HepG2 (cell line): ENCODE data around the gene PRDM11. TPM values are rescaled to one million over a fixed set of nuclear protein-coding genes. Genes with fewer than 3 reads are reported as not detected.

Experiments
- ATAC-seq: fragments of 200-7000 bp; cut with Tn5 transposase; 3 replicates; pipeline ENCODE4 v1.9.1; 2020; ENCODE audit warnings: mild to moderate bottlenecking, moderate library complexity
- BruUV-seq: library from RNA; stranded (reverse); fragments of 400-500 nt; replicated peaks from 2 replicates; lab custom pipeline; 2021; lab: Mats Ljungman, UMichigan
- CTCF ChIA-PET: fragments of 300-600 bp; formaldehyde crosslinking; extraction: SDS; loops from one replicate; lab custom pipeline; 2021; ENCODE audit warnings: low total read pairs, inconsistent platforms, low intra/inter-chr PET ratio; lab: Yijun Ruan, JAX
- POLR2A ChIA-PET: fragments of 350-600 bp; sonication (Branson Sonifier 250); formaldehyde crosslinking; loops from one replicate; lab custom pipeline; 2020; ENCODE audit warnings: antibody characterized with exemption, inconsistent platforms; lab: Yijun Ruan, JAX
- DNase-seq: peaks from one replicate; pipeline ENCODE4 v3.0.0-alpha.2; 2015; ENCODE audit warnings: low spot score
- FAIRE-seq: peaks from 3 replicates; lab custom pipeline; 2011; peaks lifted over from hg19 to GRCh38; lab: Jason Lieb, UNC
- H2AFZ ChIP-seq: one replicate; pipeline ENCODE4 v1.6.1; 2011; ENCODE audit warnings: low read length, inconsistent platforms
- H3K27ac ChIP-seq: fragments of 300-600 bp; 3 replicates; pipeline ENCODE4 v1.8.0; 2011; ENCODE audit warnings: mixed run types, mild to moderate bottlenecking, mixed read lengths, low read length, inconsistent platforms; ENCODE audit not compliant: insufficient read depth; ENCODE audit errors: extremely low read length
- H3K27me3 ChIP-seq, 2 experiments: fragments of 200-600 bp in 1 of 2; 2 replicates in 1 of 2; 3 replicates in 1 of 2; pipeline versions ENCODE4 v1.6.0 to v1.8.0; 2011; ENCODE audit warnings: low read length in 2 of 2, mild to moderate bottlenecking in 2 of 2, moderate library complexity in 2 of 2, inconsistent platforms in 1 of 2; ENCODE audit not compliant: insufficient read depth in 2 of 2, control insufficient read depth in 1 of 2
- H3K36me3 ChIP-seq, 2 experiments: fragments of 200-600 bp in 1 of 2; replicated peaks in 1 of 2; 2 replicates in 1 of 2; 3 replicates in 1 of 2; pipeline versions ENCODE4 v1.5.1 to v1.8.0; 2011; ENCODE audit warnings: low read length in 2 of 2, inconsistent platforms in 1 of 2; ENCODE audit not compliant: insufficient read depth in 2 of 2, control insufficient read depth in 1 of 2
- H3K4me1 ChIP-seq: 2 replicates; pipeline ENCODE4 v1.5.1; 2012; ENCODE audit warnings: low read length, inconsistent platforms; ENCODE audit not compliant: insufficient read depth
- H3K4me2 ChIP-seq: 2 replicates; pipeline ENCODE4 v1.6.0; 2011; ENCODE audit warnings: low read depth, low read length, inconsistent platforms
- H3K4me3 ChIP-seq, 3 experiments: fragments of 200-600 bp in 1 of 3; sonication (generic), shearing (Covaris generic) in 1 of 3; replicated peaks in 1 of 3; 2 replicates each; pipeline ENCODE4 v1.5.1; 2011 to 2016; ENCODE audit warnings: low read length in 3 of 3, inconsistent platforms in 2 of 3, low read depth in 2 of 3, mild to moderate bottlenecking in 2 of 3, control low read depth in 1 of 3, mixed read lengths in 1 of 3; ENCODE audit not compliant: insufficient read depth in 1 of 3
- H3K79me2 ChIP-seq: one replicate; pipeline ENCODE4 v1.6.1; 2011; ENCODE audit warnings: low read length, inconsistent platforms; ENCODE audit not compliant: insufficient read depth
- H3K9ac ChIP-seq: 2 replicates; pipeline ENCODE4 v1.6.0; 2011; ENCODE audit warnings: mild to moderate bottlenecking, low read depth, low read length, inconsistent platforms; ENCODE audit not compliant: insufficient read depth
- H3K9me3 ChIP-seq: 2 replicates; pipeline ENCODE4 v1.5.1; 2012; ENCODE audit warnings: mild to moderate bottlenecking, low read length
- H4K20me1 ChIP-seq: 2 replicates; pipeline ENCODE4 v1.6.0; 2011; ENCODE audit warnings: inconsistent platforms, mild to moderate bottlenecking, low read length, moderate library complexity; ENCODE audit not compliant: insufficient read depth
- SAFB2 ChIP-seq: sonication (generic); formaldehyde crosslinking; IDR thresholded peaks from 2 replicates; pipeline ENCODE4 v1.5.1; 2020; ENCODE audit warnings: missing genetic modification reagents, low read depth, mild to moderate bottlenecking, borderline replicate concordance
- SAP130 ChIP-seq: IDR thresholded peaks from 2 replicates; pipeline ENCODE4 v1.6.1; 2016; ENCODE audit warnings: low read depth
- SIN3A ChIP-seq: IDR thresholded peaks from 2 replicates; pipeline ENCODE4 v1.6.1; 2011; ENCODE audit warnings: low read depth, mild to moderate bottlenecking, control low read depth, low read length, borderline replicate concordance
- ZBTB33 ChIP-seq: sonication (generic); formaldehyde crosslinking; IDR thresholded peaks from 2 replicates; pipeline ENCODE4 v1.4.0; 2020; ENCODE audit warnings: missing genetic modification reagents
- ZBTB34 ChIP-seq: sonication (generic); formaldehyde crosslinking; IDR thresholded peaks from 2 replicates; pipeline ENCODE4 v1.8.0; 2022; ENCODE audit warnings: mild to moderate bottlenecking, missing genetic modification reagents
- ZMYM2 ChIP-seq: sonication (generic); formaldehyde crosslinking; IDR thresholded peaks from 2 replicates; pipeline ENCODE4 v1.8.0; 2022; ENCODE audit warnings: mild to moderate bottlenecking, missing genetic modification reagents
- ZNF460 ChIP-seq: sonication (generic); formaldehyde crosslinking; IDR thresholded peaks from 2 replicates; pipeline ENCODE4 v1.5.1; 2020; ENCODE audit warnings: missing genetic modification reagents, mild to moderate bottlenecking, borderline replicate concordance
- WGBS: methylation state at CpG from one replicate; pipeline ENCODE4 v1.1.6; 2017; ENCODE audit warnings: low lambda C conversion rate; 5-methylcytosine and 5-hydroxymethylcytosine counted together
- in situ Hi-C: cut with HindIII; loops from 2 replicates; pipeline ENCODE4 v1.10.0; 2017; ENCODE audit warnings: low pct_unique_long_range_greater_than_20kb; ENCODE audit not compliant: extremely low pct_ligation_motif_present
- intact Hi-C: fragments of 100-400 bp; cut with micrococcal nuclease; formaldehyde crosslinking; loops from one replicate; pipeline ENCODE4 v1.10.0; 2022; ENCODE audit not compliant: unreplicated experiment
- polyA plus RNA-seq, 8 experiments: library from polyadenylated mRNA; depleted of rRNA in 3 of 8; stranded (reverse) in 7 of 8; unstranded in 1 of 8; fragments of >200 nt; fragmentation: Illumina TruSeq in 4 of 8; extraction: Trizol in 4 of 8; gene quantifications; 2 replicates each; pipeline versions ENCODE4 v1.2.1 to v1.2.3, GENCODE V29; 2011 to 2016; ENCODE audit warnings: low read depth in 4 of 8, missing spikeins in 1 of 8, mixed read lengths in 1 of 8; ENCODE audit not compliant: insufficient read depth in 1 of 8
- total RNA-seq, 5 experiments: library from RNA; depleted of rRNA; stranded (reverse); fragments of >200 nt; fragmentation: Illumina TruSeq; extraction: Trizol; gene quantifications; 2 replicates each; pipeline ENCODE4 v1.2.3, GENCODE V29; 2016; ENCODE audit warnings: low read depth in 1 of 5
- TF ChIP-seq, protein P1 (sequence below): sonication (generic); formaldehyde crosslinking; IDR thresholded peaks from 2 replicates; pipeline ENCODE4 v1.9.0; 2021; ENCODE audit warnings: missing genetic modification reagents, borderline replicate concordance

Gene PRDM11
- total and polyA plus RNA-seq, 2 of the 13 experiments (the other 11 are each of a cell fraction or from before 2014, with no cell fraction given) = 3.4 to 4.7 TPM

- intact Hi-C loops = no loop called here
- H3K27ac ChIP-seq = no peak overlapping the region
- no peaks in the 10 kb centered on the region for H4K20me1 ChIP-seq
- in situ Hi-C loops = no loop called here
- no peaks in the 10 kb centered on the region for H3K79me2 ChIP-seq
- no peaks in the 10 kb centered on the region; a peak in 1 of 5 replicates for H3K27me3 ChIP-seq
- ChIA-PET CTCF (no interaction called here), POLR2A (no interaction called here)
- H3K36me3 ChIP-seq = no peaks in the 10 kb centered on the region
- FAIRE-seq = no peak
- H3K9me3 ChIP-seq = no peaks in the 10 kb centered on the region
- H2AFZ ChIP-seq = no peak overlapping the region
- DNase-seq = no peak
- H3K4me1 ChIP-seq = peaks cover 18% of the 10 kb centered on the region
- H3K9ac ChIP-seq = no peak overlapping the region
- no peak for ATAC-seq
- H3K4me3 ChIP-seq = no peak overlapping the region
- H3K4me2 ChIP-seq = no peak overlapping the region
- TF ChIP-seq ZBTB34 (CRISPR knock-in tag) (no peak), ZMYM2 (CRISPR knock-in tag) (no peak), SAP130 (CRISPR knock-in tag) (no peak), ZBTB33 (CRISPR knock-in tag) (no peak), SIN3A (no peak), SAFB2 (CRISPR knock-in tag) (no peak), ZNF460 (no peak)
- TF ChIP-seq, protein P1, sequence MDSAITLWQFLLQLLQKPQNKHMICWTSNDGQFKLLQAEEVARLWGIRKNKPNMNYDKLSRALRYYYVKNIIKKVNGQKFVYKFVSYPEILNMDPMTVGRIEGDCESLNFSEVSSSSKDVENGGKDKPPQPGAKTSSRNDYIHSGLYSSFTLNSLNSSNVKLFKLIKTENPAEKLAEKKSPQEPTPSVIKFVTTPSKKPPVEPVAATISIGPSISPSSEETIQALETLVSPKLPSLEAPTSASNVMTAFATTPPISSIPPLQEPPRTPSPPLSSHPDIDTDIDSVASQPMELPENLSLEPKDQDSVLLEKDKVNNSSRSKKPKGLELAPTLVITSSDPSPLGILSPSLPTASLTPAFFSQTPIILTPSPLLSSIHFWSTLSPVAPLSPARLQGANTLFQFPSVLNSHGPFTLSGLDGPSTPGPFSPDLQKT (CRISPR knock-in tag) = no peak
- WGBS = 95% methylated on average over 6 of the region's 6 CpGs
- BruUV-seq = no TSS peak
These were observed 27.9 kb downstream of the PRDM11 start for GRCh38 chr11:45174168-45174835.
